Keratinocyte (primary cell): Measurements from ENCODE around the gene LONP2. TPM values are rescaled to one million over a fixed set of nuclear protein-coding genes. Genes with fewer than 3 reads are reported as not detected.

Source experiments
- DNase-seq: peaks from one replicate; pipeline ENCODE4 v3.0.0-alpha.2; 2011; ENCODE audit warnings: low read depth, missing footprints, low spot score
- FAIRE-seq: peaks from 2 replicates; lab custom pipeline; 2011; peaks lifted over from hg19 to GRCh38; lab: Jason Lieb, UNC
- H2AFZ ChIP-seq: 2 replicates; pipeline ENCODE4 v1.6.0; 2012; ENCODE audit warnings: low read length, control low read depth, inconsistent platforms; ENCODE audit not compliant: control insufficient read depth
- H3K27ac ChIP-seq: 2 replicates; pipeline ENCODE4 v1.5.1; 2011; ENCODE audit warnings: low read length; ENCODE audit not compliant: control insufficient read depth, insufficient read depth
- H3K27me3 ChIP-seq: 3 replicates; pipeline ENCODE4 v1.6.0; 2011; ENCODE audit warnings: low read length; ENCODE audit not compliant: control insufficient read depth, insufficient read depth; ENCODE audit errors: extremely low read depth
- H3K36me3 ChIP-seq, 2 experiments: 2 replicates in 1 of 2; 3 replicates in 1 of 2; pipeline ENCODE4 v1.5.1; 2011; ENCODE audit warnings: low read length in 2 of 2, mild to moderate bottlenecking in 1 of 2; ENCODE audit not compliant: control insufficient read depth in 2 of 2, insufficient read depth in 2 of 2; ENCODE audit errors: extremely low read depth in 1 of 2
- H3K4me1 ChIP-seq: 3 replicates; pipeline ENCODE4 v1.5.1; 2011; ENCODE audit warnings: low read length; ENCODE audit not compliant: control insufficient read depth, insufficient read depth; ENCODE audit errors: extremely low read depth
- H3K4me2 ChIP-seq: 3 replicates; pipeline ENCODE4 v1.6.0; 2011; ENCODE audit warnings: low read depth, low read length; ENCODE audit not compliant: control insufficient read depth, insufficient read depth; ENCODE audit errors: extremely low read depth
- H3K4me3 ChIP-seq, 3 experiments: fragments of 200-600 bp in 1 of 3; sonication (generic) in 1 of 3; 2 replicates in 2 of 3; 3 replicates in 1 of 3; pipeline ENCODE4 v1.5.1; 2011 to 2016; ENCODE audit warnings: low read length in 3 of 3, mild to moderate bottlenecking in 3 of 3, control low read depth in 2 of 3, inconsistent platforms in 1 of 3, low read depth in 1 of 3, mixed read lengths in 1 of 3, mixed run types in 1 of 3, moderate library complexity in 1 of 3; ENCODE audit not compliant: control insufficient read depth in 2 of 3, insufficient read depth in 2 of 3; ENCODE audit errors: extremely low read depth in 1 of 3
- H3K79me2 ChIP-seq: 2 replicates; pipeline ENCODE4 v1.6.0; 2012; ENCODE audit warnings: low read length; ENCODE audit not compliant: control insufficient read depth, insufficient read depth
- H3K9ac ChIP-seq: 3 replicates; pipeline ENCODE4 v1.6.0; 2011; ENCODE audit warnings: low read length; ENCODE audit not compliant: control insufficient read depth, insufficient read depth; ENCODE audit errors: extremely low read depth
- H3K9me1 ChIP-seq: 3 replicates; pipeline ENCODE4 v1.6.0; 2011; ENCODE audit warnings: low read length; ENCODE audit not compliant: control insufficient read depth, insufficient read depth; ENCODE audit errors: extremely low read depth
- H3K9me3 ChIP-seq: 2 replicates; pipeline ENCODE4 v1.5.1; 2012; ENCODE audit warnings: low read depth, low read length; ENCODE audit not compliant: control insufficient read depth
- H4K20me1 ChIP-seq: 3 replicates; pipeline ENCODE4 v1.6.0; 2011; ENCODE audit warnings: low read length; ENCODE audit not compliant: control insufficient read depth, insufficient read depth; ENCODE audit errors: extremely low read depth
- EZH2 ChIP-seq: IDR thresholded peaks from one replicate; pipeline ENCODE4 v1.6.1; 2012; ENCODE audit warnings: inconsistent platforms, mild to moderate bottlenecking, low read length, moderate library complexity
- dilution Hi-C: fragments of 300-500 bp; cut with MboI; formaldehyde crosslinking; loops from one replicate; pipeline ENCODE4 v1.7.0; 2020; ENCODE audit warnings: low sequenced_read_pairs; ENCODE audit not compliant: extremely low pct_ligation_motif_present
- polyA plus RNA-seq, 5 experiments: library from polyadenylated mRNA; depleted of rRNA in 3 of 5; stranded (reverse) in 3 of 5; stranded (forward) in 1 of 5; unstranded in 1 of 5; fragments of >200 nt; gene quantifications; 1 replicate in 1 of 5; 2 replicates in 3 of 5; 3 replicates in 1 of 5; pipeline versions ENCODE4 v1.2.1 to v1.2.3, GENCODE V29; 2011 to 2012; ENCODE audit warnings: missing spikeins in 2 of 5, low read depth in 1 of 5, low replicate concordance in 1 of 5
- TF ChIP-seq, protein P1 (sequence below), 3 experiments: IDR thresholded peaks in 1 of 3; conservative IDR thresholded peaks in 1 of 3; optimal IDR thresholded peaks in 1 of 3; 2 replicates in 2 of 3; 3 replicates in 1 of 3; pipeline versions ENCODE3 to v1.5.1; 2011; ENCODE audit warnings: low read length in 3 of 3, mild to moderate bottlenecking in 3 of 3, moderate library complexity in 2 of 3, control low read depth in 1 of 3, inconsistent platforms in 1 of 3; ENCODE audit not compliant: insufficient read depth in 2 of 3; ENCODE audit errors: extremely low read depth in 1 of 3

The LONP2 gene
- polyA plus RNA-seq, 1 donor (not counting 4 experiments of a cell fraction or from before 2014, with no cell fraction given) = 49.4 TPM

DNA sequence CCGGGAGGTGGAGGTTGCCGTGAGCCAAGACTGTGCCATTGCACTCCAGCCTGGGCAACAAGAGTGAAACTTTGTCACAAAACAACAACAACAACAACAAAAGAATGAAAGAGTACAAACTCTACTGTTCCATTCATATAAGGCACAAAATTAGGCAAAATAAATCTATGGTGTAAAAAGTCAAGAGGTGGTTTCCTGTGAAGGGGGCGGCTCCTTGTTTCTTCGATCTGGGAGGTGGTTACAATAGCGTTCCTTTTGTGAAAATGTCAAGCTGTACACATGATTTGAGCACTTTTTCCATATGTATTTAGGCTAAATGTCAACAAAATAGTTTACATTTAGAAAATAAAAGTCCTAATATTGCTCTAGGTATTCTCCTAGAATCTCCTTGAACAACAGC is 134.2 kb downstream of the LONP2 start:
- Histone ChIP-seq H3K9me1 (peaks cover 3% of the 10 kb centered on the region), H3K27me3 (no peaks in the 10 kb centered on the region), H3K36me3 (no peaks in the 10 kb centered on the region), H3K9me3 (no peaks in the 10 kb centered on the region), H3K4me1 (peaks cover 22% of the 10 kb centered on the region), H3K9ac (no peak overlapping the region), H4K20me1 (peaks cover 7% of the 10 kb centered on the region), H3K4me3 (no peak overlapping the region), H3K79me2 (peaks cover 98% of the 10 kb centered on the region), H2AFZ (no peak overlapping the region), H3K4me2 (no peak overlapping the region), H3K27ac (no peak overlapping the region)
- no peak for DNase-seq
- no peak for FAIRE-seq
- dilution Hi-C loops = no loop called here
- TF ChIP-seq, protein P1, sequence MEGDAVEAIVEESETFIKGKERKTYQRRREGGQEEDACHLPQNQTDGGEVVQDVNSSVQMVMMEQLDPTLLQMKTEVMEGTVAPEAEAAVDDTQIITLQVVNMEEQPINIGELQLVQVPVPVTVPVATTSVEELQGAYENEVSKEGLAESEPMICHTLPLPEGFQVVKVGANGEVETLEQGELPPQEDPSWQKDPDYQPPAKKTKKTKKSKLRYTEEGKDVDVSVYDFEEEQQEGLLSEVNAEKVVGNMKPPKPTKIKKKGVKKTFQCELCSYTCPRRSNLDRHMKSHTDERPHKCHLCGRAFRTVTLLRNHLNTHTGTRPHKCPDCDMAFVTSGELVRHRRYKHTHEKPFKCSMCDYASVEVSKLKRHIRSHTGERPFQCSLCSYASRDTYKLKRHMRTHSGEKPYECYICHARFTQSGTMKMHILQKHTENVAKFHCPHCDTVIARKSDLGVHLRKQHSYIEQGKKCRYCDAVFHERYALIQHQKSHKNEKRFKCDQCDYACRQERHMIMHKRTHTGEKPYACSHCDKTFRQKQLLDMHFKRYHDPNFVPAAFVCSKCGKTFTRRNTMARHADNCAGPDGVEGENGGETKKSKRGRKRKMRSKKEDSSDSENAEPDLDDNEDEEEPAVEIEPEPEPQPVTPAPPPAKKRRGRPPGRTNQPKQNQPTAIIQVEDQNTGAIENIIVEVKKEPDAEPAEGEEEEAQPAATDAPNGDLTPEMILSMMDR (optimal IDR thresholded peaks at IDR 0.05 in 1 of 3, IDR thresholded peaks at IDR 0.05 in 1 of 3, conservative IDR thresholded peaks at IDR 0.05 in 1 of 3; ENCODE audit: extremely low read depth in 1 of 3, insufficient read depth in 2 of 3, low read length in 3 of 3) = no peak
- TF ChIP-seq EZH2 = no peak

DNA sequence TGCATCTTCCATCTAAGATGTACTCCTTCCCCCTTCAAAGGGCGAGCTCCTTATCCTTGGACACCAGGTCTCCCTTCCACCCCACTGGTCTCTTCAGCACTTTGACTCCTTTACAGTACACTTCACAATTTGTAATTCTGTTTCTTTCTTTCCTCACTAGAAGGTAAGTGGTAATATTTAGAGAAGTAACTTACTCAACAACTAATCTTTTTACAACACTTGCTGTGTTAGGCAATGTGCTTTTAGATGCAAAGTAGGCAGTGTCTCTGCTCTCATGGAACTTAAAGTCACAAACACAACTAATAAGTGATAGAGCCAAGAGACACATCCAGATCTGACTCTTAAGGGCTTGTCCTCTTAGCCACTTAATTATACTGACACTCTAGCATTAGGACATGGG is 134.7 kb downstream of the LONP2 start:
- TF ChIP-seq, protein P1 (optimal IDR thresholded peaks at IDR 0.05 in 1 of 3, IDR thresholded peaks at IDR 0.05 in 1 of 3, conservative IDR thresholded peaks at IDR 0.05 in 1 of 3; ENCODE audit: extremely low read depth in 1 of 3, insufficient read depth in 2 of 3, low read length in 3 of 3) = no peak
- TF ChIP-seq EZH2 = no peak
- H3K9me1 ChIP-seq = peaks cover 3% of the 10 kb centered on the region
- H3K27ac ChIP-seq = no peak overlapping the region
- no peak for FAIRE-seq
- H3K27me3 ChIP-seq = no peaks in the 10 kb centered on the region
- H3K4me1 ChIP-seq = peaks cover 27% of the 10 kb centered on the region
- H3K4me2 ChIP-seq = no peak overlapping the region
- H2AFZ ChIP-seq = no peak overlapping the region
- no peak overlapping the region for H3K9ac ChIP-seq
- H3K79me2 ChIP-seq = peaks cover 98% of the 10 kb centered on the region
- no peaks in the 10 kb centered on the region for H3K36me3 ChIP-seq
- H3K4me3 ChIP-seq = no peak overlapping the region
- H4K20me1 ChIP-seq = peaks cover 13% of the 10 kb centered on the region
- dilution Hi-C loops = no loop called here
- no peak for DNase-seq
- H3K9me3 ChIP-seq = no peaks in the 10 kb centered on the region
